Astrocyte (in vitro differentiated cells and primary cell): ENCODE measurements around the gene APOBEC3B.
"Not testable (repeated sequence)": the region's sequence is repeated elsewhere in the genome, so short reads cannot be mapped to it uniquely, and the experiment has no call there.

Experiments
- CTCF ChIP-seq: IDR thresholded peaks from 2 replicates; pipeline ENCODE4 v1.5.1; 2011; ENCODE audit warnings: low read depth, mild to moderate bottlenecking, inconsistent platforms, low read length, moderate library complexity; ENCODE audit not compliant: insufficient read depth
- EZH2 ChIP-seq: IDR thresholded peaks from 2 replicates; pipeline ENCODE4 v1.6.1; 2012; ENCODE audit warnings: mild to moderate bottlenecking, low read length, inconsistent platforms; ENCODE audit not compliant: insufficient read depth

- TF ChIP-seq CTCF, EZH2: not testable (repeated sequence)
Measured at GRCh38 chr22:38958651-38958943, 23.6 kb upstream of the APOBEC3B start.
